Kidney glomerular epithelial cell (primary cell): ENCODE data around the gene PTPRD.

Source experiments
- DNase-seq: peaks from one replicate; lab custom pipeline; 2025; lab: John Stamatoyannopoulos, UW

The PTPRD gene

GRCh38 chr9:8904771-8905515 is 1707.9 kb downstream of the PTPRD start:
- DNase-seq = no peak

- DNase-seq = no peak
These were observed 1709.7 kb downstream of the PTPRD start for GRCh38 chr9:8903077-8903476.

DNA sequence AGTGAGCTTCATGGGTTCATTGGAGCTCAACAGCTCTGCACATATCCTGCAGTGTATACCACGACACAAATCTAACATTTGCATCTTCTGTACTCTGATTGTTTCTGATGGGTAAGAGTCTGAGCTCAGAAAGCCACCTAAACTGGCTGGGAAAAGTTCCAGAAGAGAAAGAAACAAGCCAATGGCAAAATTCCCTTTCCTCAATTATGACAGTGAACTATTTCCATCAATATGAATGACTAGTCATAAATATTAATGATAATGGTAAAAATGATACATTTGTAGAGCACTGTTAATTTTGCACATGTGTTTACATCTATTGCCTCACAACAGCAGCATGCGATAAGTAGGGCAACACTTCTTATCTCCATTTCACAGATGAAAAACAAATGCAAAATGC is 1711.7 kb downstream of the PTPRD start:
- DNase-seq = no peak

GRCh38 chr9:8899511-8899910 is 1713.3 kb downstream of the PTPRD start:
- no peak for DNase-seq

DNA sequence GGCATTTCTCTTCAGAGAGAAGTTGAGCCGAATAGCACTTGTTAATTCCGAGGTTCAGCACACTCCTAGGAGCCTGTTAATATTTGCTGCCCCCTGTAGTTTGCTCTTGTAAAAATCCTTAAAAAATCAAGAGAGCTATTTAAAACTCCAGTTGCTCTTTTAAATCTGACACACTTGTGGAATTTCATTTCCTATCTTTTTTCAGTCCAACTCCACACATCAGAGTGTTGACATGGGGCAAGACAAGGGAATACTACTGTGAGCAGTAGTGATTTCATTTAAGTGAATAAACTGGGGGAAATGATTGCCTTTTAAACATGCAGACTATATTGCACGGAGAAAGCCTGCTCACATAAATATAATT is 1717.0 kb downstream of the PTPRD start:
- peak; percentile 19 for DNase-seq

DNA sequence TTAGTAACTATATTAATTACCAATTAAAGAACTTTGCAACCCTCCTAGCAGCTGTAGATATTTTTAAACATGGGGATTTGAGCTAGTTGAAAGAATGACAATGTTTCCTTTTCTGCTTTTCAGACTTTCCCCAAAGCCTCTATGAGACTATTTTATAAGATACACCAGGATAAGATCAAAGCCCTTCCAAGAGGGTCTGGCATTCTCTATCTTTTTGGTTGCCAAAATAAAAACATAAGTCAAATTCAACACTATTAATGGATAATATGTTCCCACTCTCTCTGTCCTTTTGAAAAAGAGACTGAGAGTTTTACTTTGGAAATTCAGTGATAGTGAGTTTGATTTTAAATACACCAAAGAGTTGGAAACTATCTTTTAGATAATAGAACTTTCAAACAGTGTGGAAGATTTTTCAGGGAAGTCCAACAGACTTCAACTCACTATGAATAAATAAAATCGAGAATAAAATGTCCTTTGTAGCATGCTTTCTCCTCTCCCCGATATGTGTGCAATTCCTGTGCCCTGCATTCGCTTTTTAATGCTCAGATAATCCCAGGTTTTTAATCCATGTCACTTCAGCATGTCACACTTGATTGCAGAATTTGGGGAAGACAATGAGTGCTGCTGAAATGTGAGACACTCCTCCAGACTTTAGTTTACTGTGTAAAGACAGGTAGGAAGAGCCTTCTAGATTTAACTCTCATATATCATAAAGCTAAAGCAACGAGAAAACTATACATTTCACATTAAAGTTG is 1717.5 kb downstream of the PTPRD start:
- DNase-seq = no peak

DNA sequence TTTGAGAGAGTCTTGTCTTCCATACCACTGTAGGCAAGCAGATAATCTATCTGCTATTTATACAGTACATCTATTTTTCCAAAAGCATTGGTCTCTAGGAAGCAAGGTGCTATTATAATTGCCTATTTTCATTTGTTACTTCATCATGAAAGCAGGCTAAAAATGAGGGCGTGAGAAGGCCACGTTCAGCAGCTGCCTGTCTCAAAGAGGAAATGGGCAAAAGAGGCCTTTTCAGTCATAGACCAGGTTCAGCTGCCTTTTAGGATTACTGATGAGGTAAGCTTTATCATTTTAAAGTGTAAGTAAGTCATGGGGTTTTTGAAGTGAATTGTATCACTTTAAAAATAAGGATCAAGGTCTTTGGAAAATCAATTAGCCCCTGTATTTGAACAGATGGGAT is 1722.1 kb downstream of the PTPRD start:
- DNase-seq = no peak

- DNase-seq = no peak
These were observed 1723.7 kb downstream of the PTPRD start for GRCh38 chr9:8889100-8889499.

GRCh38 chr9:8888591-8888990 is 1724.2 kb downstream of the PTPRD start:
- no peak for DNase-seq

- no peak for DNase-seq
These were observed 1725.4 kb downstream of the PTPRD start for GRCh38 chr9:8887369-8887768.

DNA sequence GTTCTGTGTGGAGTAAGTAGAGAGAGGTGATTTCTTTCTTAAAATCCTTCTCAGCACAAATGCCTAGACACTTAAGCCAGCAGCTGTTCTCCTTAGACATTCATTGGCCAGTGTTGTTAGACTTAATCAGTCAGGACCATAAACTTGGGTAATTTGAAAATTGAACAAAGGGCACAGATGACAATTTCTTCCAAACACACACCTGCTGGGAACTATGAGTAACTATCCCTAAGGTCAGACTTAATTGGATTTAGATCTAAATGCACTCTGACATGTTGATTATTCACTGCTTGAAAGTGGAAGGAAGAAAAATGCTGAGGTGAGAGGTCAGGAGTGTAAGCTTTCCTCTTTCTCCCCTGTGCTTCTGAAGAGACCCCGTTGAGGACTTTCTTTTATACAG is 1729.5 kb downstream of the PTPRD start:
- no peak for DNase-seq

- no peak for DNase-seq
These were observed 1732.7 kb downstream of the PTPRD start for GRCh38 chr9:8880060-8880459.

DNA sequence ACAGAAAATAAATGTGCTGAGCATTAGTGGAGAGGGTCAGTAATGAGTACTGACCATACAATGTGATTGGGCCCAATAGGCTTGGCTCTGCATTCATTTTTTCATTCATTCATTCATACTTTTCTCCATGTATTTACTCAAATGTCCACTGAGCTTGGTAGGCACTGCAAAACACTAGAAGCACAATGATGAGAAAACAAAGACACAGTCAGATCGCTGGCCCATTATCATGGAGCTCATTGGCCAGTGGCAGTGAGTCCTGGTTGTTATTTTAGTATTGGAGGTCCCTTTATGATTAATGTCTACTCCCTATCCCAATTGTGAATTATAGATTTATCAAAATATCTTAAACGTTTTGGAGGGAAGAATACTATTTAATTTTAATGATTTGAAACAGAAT is 1733.5 kb downstream of the PTPRD start:
- no peak for DNase-seq

GRCh38 chr9:8877753-8878494 is 1734.9 kb downstream of the PTPRD start:
- no peak for DNase-seq

- DNase-seq = no peak
These were observed 1736.5 kb downstream of the PTPRD start for GRCh38 chr9:8876303-8876702.

GRCh38 chr9:8874482-8874881 is 1738.3 kb downstream of the PTPRD start:
- no peak for DNase-seq

DNA sequence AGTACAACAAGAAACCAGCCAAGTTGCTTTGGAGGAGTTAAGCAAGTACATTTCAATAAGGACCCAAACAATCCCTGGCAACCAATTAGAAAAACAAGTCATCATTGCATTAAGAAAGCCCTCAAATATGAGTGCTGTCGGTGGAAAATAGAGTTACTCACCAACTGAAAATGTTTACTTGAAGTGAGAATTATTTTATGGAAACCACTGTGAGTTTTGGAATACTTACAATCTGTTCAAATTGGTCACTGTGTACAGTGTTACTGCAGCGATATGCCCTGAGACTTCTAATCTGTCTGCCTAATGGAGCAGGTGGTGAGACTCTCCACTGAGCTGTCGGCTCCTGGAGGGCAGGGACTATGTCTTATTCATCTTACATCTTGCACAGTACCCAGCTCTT is 1740.0 kb downstream of the PTPRD start:
- no peak for DNase-seq

DNA sequence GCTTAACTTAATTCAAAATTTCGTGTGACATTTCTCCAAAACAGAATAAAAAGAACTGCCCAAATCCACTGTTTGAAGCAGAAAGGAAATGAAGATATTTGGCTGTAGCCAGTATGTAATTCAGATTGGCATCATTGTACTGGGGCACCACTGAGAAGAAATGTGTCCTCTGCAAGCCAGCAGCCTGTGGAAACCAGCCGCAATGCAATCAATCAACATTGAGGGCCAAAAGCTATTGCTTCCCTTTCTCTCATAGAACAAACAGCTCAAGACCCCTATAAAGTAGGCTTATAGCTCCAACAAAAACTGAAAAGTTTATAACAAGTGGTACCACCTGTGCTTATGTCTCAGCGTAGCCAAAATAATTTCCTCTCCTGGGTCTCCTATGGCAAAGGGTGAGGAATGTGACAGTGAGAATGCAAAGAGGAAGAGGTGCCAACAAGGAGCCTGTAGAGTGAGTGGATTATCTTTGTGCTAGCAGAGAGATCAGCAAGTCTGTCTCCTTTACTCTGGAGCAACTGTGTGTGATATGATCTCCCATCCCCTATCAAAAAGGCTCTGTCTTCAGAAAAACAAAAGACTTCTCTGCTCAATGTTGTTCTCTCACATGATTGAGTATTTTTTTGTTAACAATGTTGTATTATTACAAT is 1740.9 kb downstream of the PTPRD start:
- DNase-seq = no peak

DNA sequence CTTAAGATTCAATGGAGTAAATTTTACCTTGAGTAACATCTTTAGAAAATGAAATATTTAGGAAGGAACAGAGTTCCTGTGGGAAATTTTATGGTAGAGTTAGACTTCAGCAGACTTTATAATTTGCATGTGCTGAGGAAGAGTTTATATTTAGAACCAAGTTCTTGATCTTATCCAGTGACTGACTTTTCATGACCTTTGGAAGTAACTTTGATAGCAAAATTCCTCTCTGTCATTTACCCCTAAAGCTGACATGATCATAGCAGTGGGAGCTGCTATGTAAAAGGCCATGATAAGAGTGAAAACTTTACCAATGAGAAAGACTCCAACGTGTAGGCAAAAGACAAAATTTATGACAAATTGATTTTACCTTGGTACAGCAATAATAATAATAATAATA is 1741.4 kb downstream of the PTPRD start:
- DNase-seq = no peak

- no peak for DNase-seq
These were observed 1743.0 kb downstream of the PTPRD start for GRCh38 chr9:8869812-8870211.

DNA sequence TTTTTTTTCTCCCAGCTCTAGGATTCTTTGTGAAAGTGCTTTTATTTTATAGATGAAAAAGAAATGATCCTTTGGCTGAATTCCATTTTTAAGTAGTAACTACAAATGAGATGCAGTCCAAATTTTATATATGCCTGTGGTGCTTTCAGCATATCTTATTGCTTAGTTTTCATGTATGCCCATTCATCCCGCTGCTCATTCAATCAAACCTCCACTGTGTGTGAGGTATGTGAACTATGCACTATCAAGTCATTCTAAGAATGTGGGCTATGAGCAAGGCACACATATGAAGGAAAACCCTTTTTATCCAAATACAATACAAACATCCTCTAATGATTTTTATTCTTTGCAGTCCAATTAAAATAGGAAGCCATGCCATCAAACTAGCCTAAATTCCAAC is 1744.2 kb downstream of the PTPRD start:
- DNase-seq = peak; percentile 68

GRCh38 chr9:8867148-8867547 is 1745.7 kb downstream of the PTPRD start:
- DNase-seq = no peak

DNA sequence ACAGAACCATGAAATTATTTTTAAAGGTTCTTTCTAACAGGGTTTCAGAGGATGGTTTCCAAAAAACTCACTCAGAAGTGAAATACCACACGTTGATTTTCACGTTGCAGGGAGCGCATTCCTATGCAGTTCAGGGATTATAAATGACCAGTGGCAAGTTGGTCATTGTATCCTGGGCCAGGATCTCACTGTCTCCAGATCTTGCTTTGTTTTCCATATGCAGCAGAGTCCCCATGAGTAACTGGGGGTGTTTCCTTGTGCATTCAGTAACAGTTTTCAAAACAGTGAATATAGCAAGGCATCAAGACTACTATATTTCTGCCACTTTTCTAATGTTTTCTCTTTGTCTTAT is 1748.3 kb downstream of the PTPRD start:
- no peak for DNase-seq
